Nephron (organoid): ENCODE results near the gene LSM2.
"Not testable (repeated sequence)": the region's sequence is repeated elsewhere in the genome, so short reads cannot be mapped to it uniquely, and the experiment has no call there.

Experiments
- H3K27ac Mint-ChIP-seq, 3 experiments: 2 replicates each; pipeline ENCODE4 v1.8.0; 2020; ENCODE audit warnings: mixed read lengths in 3 of 3, mild to moderate bottlenecking in 2 of 3, moderate library complexity in 1 of 3
- H3K27me3 Mint-ChIP-seq: 2 replicates; pipeline ENCODE4 v1.8.0; 2021; ENCODE audit warnings: low read depth, mild to moderate bottlenecking, moderate library complexity, mixed read lengths
- H3K36me3 Mint-ChIP-seq: 2 replicates; pipeline ENCODE4 v1.8.0; 2020; ENCODE audit warnings: low read depth, mixed read lengths
- H3K4me1 Mint-ChIP-seq: 2 replicates; pipeline ENCODE4 v1.8.0; 2020; ENCODE audit warnings: mixed read lengths
- H3K4me3 Mint-ChIP-seq, 3 experiments: 2 replicates each; pipeline ENCODE4 v1.8.0; 2020; ENCODE audit warnings: mild to moderate bottlenecking in 3 of 3, mixed read lengths in 3 of 3, moderate library complexity in 2 of 3
- H3K9me3 Mint-ChIP-seq: 2 replicates; pipeline ENCODE4 v1.8.0; 2020; ENCODE audit warnings: mixed read lengths
- TF ChIP-seq, protein P1 (sequence below), 3 experiments: fragments of 200-600 bp; sonication (generic); IDR thresholded peaks; one replicate each; pipeline ENCODE4 v1.5.0; 2021; ENCODE audit warnings: antibody characterized with exemption in 3 of 3; ENCODE audit not compliant: unreplicated experiment in 3 of 3

LSM2 gene

DNA sequence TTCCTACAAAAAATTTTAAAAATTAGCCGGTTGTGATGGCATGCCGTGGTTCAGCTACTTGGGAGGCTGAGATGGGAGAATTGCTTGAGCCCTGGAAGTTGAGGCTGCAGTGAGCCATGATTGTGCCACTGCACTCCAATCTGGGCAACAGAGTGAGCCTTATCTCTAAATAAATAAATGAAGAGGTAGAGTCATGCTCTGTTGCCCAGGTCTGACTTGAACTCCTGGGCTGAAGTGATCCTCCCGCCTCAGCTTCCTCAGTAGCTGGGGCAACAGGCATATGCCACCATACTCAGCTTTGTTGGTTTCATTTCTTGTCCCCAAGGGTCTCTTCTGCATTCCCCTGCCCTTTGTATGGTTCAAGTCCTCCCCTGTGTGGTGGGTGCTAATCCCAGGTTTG lies 37.7 kb upstream of the LSM2 start:
- Mint-ChIP-seq H3K4me1 (peaks cover 2% of the 10 kb centered on the region), H3K36me3 (peaks cover 20% of the 10 kb centered on the region), H3K27me3 (no peaks in the 10 kb centered on the region), H3K4me3 (no peak overlapping the region), H3K27ac (no peak overlapping the region), H3K9me3 (no peaks in the 10 kb centered on the region)
- TF ChIP-seq, protein P1, sequence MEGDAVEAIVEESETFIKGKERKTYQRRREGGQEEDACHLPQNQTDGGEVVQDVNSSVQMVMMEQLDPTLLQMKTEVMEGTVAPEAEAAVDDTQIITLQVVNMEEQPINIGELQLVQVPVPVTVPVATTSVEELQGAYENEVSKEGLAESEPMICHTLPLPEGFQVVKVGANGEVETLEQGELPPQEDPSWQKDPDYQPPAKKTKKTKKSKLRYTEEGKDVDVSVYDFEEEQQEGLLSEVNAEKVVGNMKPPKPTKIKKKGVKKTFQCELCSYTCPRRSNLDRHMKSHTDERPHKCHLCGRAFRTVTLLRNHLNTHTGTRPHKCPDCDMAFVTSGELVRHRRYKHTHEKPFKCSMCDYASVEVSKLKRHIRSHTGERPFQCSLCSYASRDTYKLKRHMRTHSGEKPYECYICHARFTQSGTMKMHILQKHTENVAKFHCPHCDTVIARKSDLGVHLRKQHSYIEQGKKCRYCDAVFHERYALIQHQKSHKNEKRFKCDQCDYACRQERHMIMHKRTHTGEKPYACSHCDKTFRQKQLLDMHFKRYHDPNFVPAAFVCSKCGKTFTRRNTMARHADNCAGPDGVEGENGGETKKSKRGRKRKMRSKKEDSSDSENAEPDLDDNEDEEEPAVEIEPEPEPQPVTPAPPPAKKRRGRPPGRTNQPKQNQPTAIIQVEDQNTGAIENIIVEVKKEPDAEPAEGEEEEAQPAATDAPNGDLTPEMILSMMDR (IDR thresholded peaks at IDR 0.05; ENCODE audit: unreplicated experiment in 3 of 3): no peak

DNA sequence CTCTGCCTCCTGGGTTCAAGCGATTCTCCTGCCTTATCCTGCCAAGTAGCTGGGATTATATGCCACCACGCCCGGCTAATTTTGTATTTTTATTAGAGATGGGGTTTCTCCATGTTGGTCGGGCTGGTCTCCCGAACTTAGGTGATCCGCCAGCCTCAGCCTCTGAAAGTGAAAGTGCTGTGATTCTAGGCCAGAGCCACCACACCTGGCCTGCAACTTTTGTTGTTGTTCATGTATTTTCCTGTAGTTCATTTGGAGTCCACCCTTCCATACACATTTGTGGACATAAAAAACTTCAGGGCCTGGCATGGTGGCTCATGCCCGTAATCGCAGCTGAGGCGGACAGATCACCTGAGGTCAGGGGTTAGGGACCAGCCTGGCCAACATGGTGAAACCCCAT lies 35.3 kb upstream of the LSM2 start:
- H3K4me1 Mint-ChIP-seq: peaks cover 15% of the 10 kb centered on the region
- no peaks in the 10 kb centered on the region for H3K9me3 Mint-ChIP-seq
- no peak overlapping the region for H3K4me3 Mint-ChIP-seq
- H3K27ac Mint-ChIP-seq: no peak overlapping the region
- peaks cover 42% of the 10 kb centered on the region for H3K36me3 Mint-ChIP-seq
- no peaks in the 10 kb centered on the region for H3K27me3 Mint-ChIP-seq
- TF ChIP-seq, protein P1 (IDR thresholded peaks at IDR 0.05; ENCODE audit: unreplicated experiment in 3 of 3): no peak

DNA sequence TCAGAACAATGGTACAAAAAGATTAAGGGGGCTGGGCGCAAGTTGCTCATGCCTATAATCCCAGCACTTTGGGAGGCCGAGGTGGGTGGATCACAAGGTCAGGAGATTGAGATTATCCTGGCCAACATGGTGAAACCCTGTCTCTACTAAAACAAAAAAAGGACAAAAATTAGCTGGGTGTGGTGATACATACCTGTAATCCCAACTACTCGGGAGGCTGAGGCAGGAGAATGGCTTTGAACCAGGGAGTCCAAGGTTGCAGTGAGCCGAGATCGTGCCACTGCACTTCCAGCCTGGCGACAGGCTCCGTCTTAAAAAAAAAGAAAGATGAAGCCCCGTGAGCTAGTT lies 33.0 kb upstream of the LSM2 start:
- peaks cover 60% of the 10 kb centered on the region for H3K36me3 Mint-ChIP-seq
- not testable (repeated sequence) for H3K27me3 Mint-ChIP-seq

DNA sequence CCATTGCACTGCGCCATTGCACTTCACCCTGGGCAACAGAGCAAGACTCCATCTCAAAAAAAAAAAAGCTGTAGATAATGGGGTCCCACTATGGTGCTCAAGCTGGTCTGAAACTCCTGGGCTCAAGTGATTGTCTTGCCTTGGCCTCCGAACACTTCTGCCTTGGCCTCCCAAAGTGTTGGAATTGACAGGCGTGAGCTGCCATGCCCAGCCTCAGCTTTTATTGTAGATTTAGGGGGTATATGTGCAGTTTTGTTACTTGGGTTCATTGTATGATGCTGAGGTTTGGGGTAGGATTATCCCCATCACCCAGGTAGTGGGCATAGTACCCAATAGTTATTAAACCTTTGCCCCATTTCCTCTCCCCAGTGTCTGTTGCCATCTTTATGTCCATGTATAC lies 32.2 kb upstream of the LSM2 start:
- no peaks in the 10 kb centered on the region for H3K9me3 Mint-ChIP-seq
- H3K27ac Mint-ChIP-seq: peak overlapping the region in 2 of 3 experiments; percentile 14 to 37
- H3K4me1 Mint-ChIP-seq: peaks cover 38% of the 10 kb centered on the region
- no peaks in the 10 kb centered on the region for H3K27me3 Mint-ChIP-seq
- TF ChIP-seq, protein P1 (IDR thresholded peaks at IDR 0.05; ENCODE audit: unreplicated experiment in 3 of 3): no peak
- peaks cover 62% of the 10 kb centered on the region for H3K36me3 Mint-ChIP-seq
- peak overlapping the region; percentile 16 to 72 (median 71) for H3K4me3 Mint-ChIP-seq

More for the DNA sequence above, 33.0 kb upstream of the LSM2 start:
- H3K9me3 Mint-ChIP-seq, H3K4me3 Mint-ChIP-seq: not testable (repeated sequence)
- Mint-ChIP-seq H3K27ac (peak overlapping the region in 2 of 3 experiments; percentile 14 to 37), H3K4me1 (peaks cover 31% of the 10 kb centered on the region)

DNA sequence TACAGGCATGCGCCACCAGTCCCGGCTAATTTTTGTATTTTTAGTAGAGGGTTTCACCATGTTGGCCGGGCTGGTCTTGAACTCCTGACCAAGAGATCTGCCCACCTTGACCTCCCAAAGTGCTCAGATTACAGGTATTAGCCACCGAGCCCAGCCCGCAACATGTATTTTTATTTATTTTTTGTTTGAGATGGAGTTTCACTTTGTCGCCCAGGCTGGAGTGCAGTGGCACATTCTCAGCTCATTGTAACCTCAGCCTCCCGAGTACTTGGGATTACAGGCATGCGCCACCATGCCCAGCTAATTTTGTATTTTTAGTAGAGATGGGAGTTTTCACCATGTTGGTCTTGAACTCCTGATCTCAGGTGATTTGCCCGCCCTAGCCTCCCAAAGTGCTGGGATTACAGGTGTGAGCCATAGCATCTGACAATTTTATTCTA lies 31.4 kb upstream of the LSM2 start:
- Mint-ChIP-seq H3K27ac (peak overlapping the region in 1 of 3 experiments; percentile 99), H3K4me1 (peaks cover 38% of the 10 kb centered on the region), H3K4me3 (peak overlapping the region; percentile 96 to 98 (median 97)), H3K36me3 (peaks cover 62% of the 10 kb centered on the region)
- not testable (repeated sequence) for H3K27me3 Mint-ChIP-seq, H3K9me3 Mint-ChIP-seq

DNA sequence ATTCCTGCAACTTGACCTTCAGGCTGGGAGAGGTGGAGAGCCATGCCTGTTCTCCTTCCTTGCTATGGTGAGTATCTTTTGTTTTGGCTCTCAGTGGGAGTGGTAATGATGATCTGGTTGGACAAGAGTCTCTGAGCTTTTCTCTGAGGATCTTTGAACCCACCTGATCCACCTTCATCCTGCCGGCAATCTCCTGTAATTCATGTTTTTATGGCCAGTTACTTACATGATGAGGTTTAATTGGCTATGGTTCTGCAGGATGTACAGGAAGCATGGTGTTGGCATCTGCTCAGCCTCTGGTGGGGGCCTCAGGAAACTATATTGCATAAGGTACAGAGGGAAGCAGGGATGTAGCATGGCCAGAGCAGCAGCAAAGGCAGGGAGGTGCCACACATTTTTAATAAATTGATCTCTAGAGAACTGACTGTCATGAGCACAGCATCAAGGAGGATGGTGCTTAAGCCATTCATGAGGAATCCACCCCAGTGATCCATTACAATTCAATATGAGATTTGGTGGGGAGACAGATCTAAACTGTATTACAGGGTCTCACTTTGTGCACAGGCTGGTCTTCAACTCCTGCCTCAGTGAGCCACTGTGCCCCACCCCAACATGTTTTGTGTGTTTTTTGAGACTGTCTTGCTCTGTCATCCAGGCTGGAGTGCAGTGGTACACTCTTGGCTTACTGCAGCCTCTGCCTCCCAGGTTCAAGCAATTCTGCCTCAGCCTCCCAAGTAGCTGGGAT lies 30.8 kb upstream of the LSM2 start:
- no peaks in the 10 kb centered on the region for H3K9me3 Mint-ChIP-seq
- TF ChIP-seq, protein P1 (IDR thresholded peaks at IDR 0.05; ENCODE audit: unreplicated experiment in 3 of 3): no peak
- peak overlapping the region; percentile 99 to 100 (median 100) for H3K27ac Mint-ChIP-seq
- H3K4me3 Mint-ChIP-seq: peak overlapping the region; percentile 96 to 98 (median 97)
- H3K36me3 Mint-ChIP-seq: peaks cover 62% of the 10 kb centered on the region
- H3K4me1 Mint-ChIP-seq: peaks cover 38% of the 10 kb centered on the region
- H3K27me3 Mint-ChIP-seq: no peaks in the 10 kb centered on the region
